Measurements from ENCODE around the gene ADAT3. TPM values are rescaled to one million over a fixed set of nuclear protein-coding genes. Genes with fewer than 3 reads are reported as not detected.
A peak's percentile ranks its signal among the peaks of the same experiment; 100 is the strongest.

Gene ADAT3
- 6.8 and 7.4 TPM in 2 replicates for total RNA-seq
- long read RNA-seq, result 0 reads

DNA sequence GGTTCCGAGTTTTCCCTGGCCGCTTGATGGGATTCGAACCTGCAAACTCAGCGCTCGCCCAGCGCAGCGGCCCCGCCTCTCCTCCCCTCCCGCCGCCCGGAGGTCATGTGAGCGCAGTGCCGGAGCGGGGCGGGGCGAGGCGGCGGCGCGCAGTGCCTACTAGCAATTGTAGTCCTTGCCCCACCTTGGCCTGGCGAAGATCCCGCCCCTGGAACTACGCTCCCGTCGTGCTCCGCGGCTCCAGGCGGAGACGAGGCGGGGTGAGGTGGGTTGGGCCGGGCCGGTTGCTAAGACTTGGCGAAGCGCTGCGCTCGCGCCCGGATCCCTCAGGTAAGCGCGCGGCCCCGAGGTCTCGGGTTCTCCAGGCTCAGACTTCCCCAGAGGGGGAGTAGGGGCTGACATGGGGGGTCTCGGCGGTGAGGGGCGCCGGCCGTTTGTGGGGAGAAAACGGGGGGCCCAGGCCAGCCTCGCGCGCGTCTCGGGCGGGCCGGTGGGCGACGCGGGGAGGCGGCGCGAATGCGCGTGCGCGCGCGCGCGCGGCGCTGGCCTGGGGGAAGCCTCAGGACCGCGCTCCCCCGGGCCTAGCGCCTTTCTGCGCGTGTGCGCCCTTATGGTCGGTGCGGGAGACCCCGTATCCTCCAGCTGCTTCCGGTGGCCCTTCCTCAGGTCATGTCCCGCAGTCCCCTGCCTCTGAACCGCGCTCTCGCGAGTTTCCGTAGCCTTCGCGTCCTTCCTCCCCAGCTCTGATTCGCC is at the start of gene ADAT3, which contains the start of gene SCAMP4:
Gene ADAT3 (plus strand): TSS at position 290 of the 753 bp plus-strand sequence. CDS start 6,649 bp downstream, outside the sequence.
Gene SCAMP4 (plus strand): TSS at position 290 of the 753 bp plus-strand sequence. CDS start 9,621 bp downstream, outside the sequence.
- H3K27ac Mint-ChIP-seq (ENCODE audit: unreplicated experiment), result peak within 1 kb of the TSS; percentile 88

GRCh38 chr19:1855828-1856255 is 49.4 kb upstream of the ADAT3 start:
- Mint-ChIP-seq H3K27ac (ENCODE audit: unreplicated experiment) (peak overlapping the region; percentile 91), H3K4me1 (ENCODE audit: unreplicated experiment) (peaks cover 58% of the 10 kb centered on the region), H3K27me3 (ENCODE audit: unreplicated experiment) (no peaks in the 10 kb centered on the region), H3K4me3 (ENCODE audit: unreplicated experiment) (peak overlapping the region; percentile 55), H3K36me3 (ENCODE audit: unreplicated experiment) (no peaks in the 10 kb centered on the region), H3K9me3 (ENCODE audit: unreplicated experiment) (no peaks in the 10 kb centered on the region)
- DNase-seq (ENCODE audit: extremely low spot score, unreplicated experiment), result no peak
- TF ChIP-seq CTCF (IDR thresholded peaks at IDR 0.05), result no peak

More for the DNA sequence above, at the start of gene ADAT3, which contains the start of gene SCAMP4:
- DNase-seq (ENCODE audit: extremely low spot score, unreplicated experiment), result peak; percentile 99
- Mint-ChIP-seq H3K4me3 (ENCODE audit: unreplicated experiment) (peak within 1 kb of the TSS; percentile 87), H3K9me3 (ENCODE audit: unreplicated experiment) (no peaks in the 10 kb centered on the region), H3K27me3 (ENCODE audit: unreplicated experiment) (no peaks in the 10 kb centered on the region), H3K36me3 (ENCODE audit: unreplicated experiment) (no peaks in the 10 kb centered on the region), H3K4me1 (ENCODE audit: unreplicated experiment) (peaks cover 44% of the 10 kb centered on the region)
- TF ChIP-seq CTCF (IDR thresholded peaks at IDR 0.05), result no peak

DNA sequence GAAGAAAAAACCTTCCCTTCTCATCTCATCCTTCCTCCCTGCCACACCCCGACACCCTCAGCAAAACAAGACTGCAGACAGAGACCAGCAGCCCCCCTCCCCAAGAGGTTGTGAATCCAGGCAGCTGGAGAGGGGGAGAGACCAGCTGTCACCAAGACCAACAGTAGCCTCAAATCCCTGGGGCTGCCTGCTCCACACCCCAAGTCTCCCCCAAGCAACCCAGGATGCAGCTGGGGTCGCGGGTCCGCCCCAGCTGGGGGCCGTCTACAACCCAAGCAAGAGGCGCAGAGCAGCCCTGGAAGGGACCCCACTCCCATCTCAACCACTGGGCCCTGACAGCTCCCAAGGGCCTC is 48.9 kb upstream of the ADAT3 start:
- no peak overlapping the region for H3K4me3 Mint-ChIP-seq (ENCODE audit: unreplicated experiment)
- no peaks in the 10 kb centered on the region for H3K36me3 Mint-ChIP-seq (ENCODE audit: unreplicated experiment)
- DNase-seq (ENCODE audit: extremely low spot score, unreplicated experiment), result no peak
- peaks cover 62% of the 10 kb centered on the region for H3K4me1 Mint-ChIP-seq (ENCODE audit: unreplicated experiment)
- peak overlapping the region; percentile 91 for H3K27ac Mint-ChIP-seq (ENCODE audit: unreplicated experiment)
- TF ChIP-seq CTCF (IDR thresholded peaks at IDR 0.05), result no peak
- H3K9me3 Mint-ChIP-seq (ENCODE audit: unreplicated experiment), result no peaks in the 10 kb centered on the region
- no peaks in the 10 kb centered on the region for H3K27me3 Mint-ChIP-seq (ENCODE audit: unreplicated experiment)

GRCh38 chr19:1856698-1857603 is 48.2 kb upstream of the ADAT3 start:
- H3K4me1 Mint-ChIP-seq (ENCODE audit: unreplicated experiment), result peaks cover 69% of the 10 kb centered on the region
- no peak overlapping the region for H3K4me3 Mint-ChIP-seq (ENCODE audit: unreplicated experiment)
- H3K36me3 Mint-ChIP-seq (ENCODE audit: unreplicated experiment), result no peaks in the 10 kb centered on the region
- TF ChIP-seq CTCF (IDR thresholded peaks at IDR 0.05), result no peak
- no peaks in the 10 kb centered on the region for H3K27me3 Mint-ChIP-seq (ENCODE audit: unreplicated experiment)
- no peak for DNase-seq (ENCODE audit: extremely low spot score, unreplicated experiment)
- H3K27ac Mint-ChIP-seq (ENCODE audit: unreplicated experiment), result peak overlapping the region; percentile 91
- H3K9me3 Mint-ChIP-seq (ENCODE audit: unreplicated experiment), result no peaks in the 10 kb centered on the region
